ENCODE results near the gene L1CAM.

L1CAM gene

GRCh38 chrX:153913701-153914100 lies 27.7 kb upstream of the L1CAM start:
- peaks cover 27% of the 10 kb centered on the region for H3K36me3 Mint-ChIP-seq
- no peak overlapping the region for H3K27ac Mint-ChIP-seq
- H3K9me3 Mint-ChIP-seq: no peaks in the 10 kb centered on the region
- no peaks in the 10 kb centered on the region for H3K27me3 Mint-ChIP-seq
- H3K4me1 Mint-ChIP-seq: no peaks in the 10 kb centered on the region
- no peak for ATAC-seq
- H3K4me3 Mint-ChIP-seq: no peak overlapping the region

- ATAC-seq: no peak
- no peaks in the 10 kb centered on the region for H3K4me1 Mint-ChIP-seq
- H3K27me3 Mint-ChIP-seq: no peaks in the 10 kb centered on the region
- no peak overlapping the region for H3K4me3 Mint-ChIP-seq
- peaks cover 32% of the 10 kb centered on the region for H3K36me3 Mint-ChIP-seq
- H3K27ac Mint-ChIP-seq: no peak overlapping the region
- H3K9me3 Mint-ChIP-seq: no peaks in the 10 kb centered on the region
Observed at GRCh38 chrX:153913211-153913610, 27.2 kb upstream of the L1CAM start.

GRCh38 chrX:153911798-153912197 lies 25.8 kb upstream of the L1CAM start:
- Mint-ChIP-seq H3K27me3 (no peaks in the 10 kb centered on the region), H3K4me1 (no peaks in the 10 kb centered on the region), H3K27ac (no peak overlapping the region), H3K36me3 (peaks cover 29% of the 10 kb centered on the region), H3K4me3 (no peak overlapping the region), H3K9me3 (no peaks in the 10 kb centered on the region)
- ATAC-seq: no peak

GRCh38 chrX:153910446-153910845 lies 24.5 kb upstream of the L1CAM start:
- H3K4me1 Mint-ChIP-seq: peaks cover 8% of the 10 kb centered on the region
- no peaks in the 10 kb centered on the region for H3K27me3 Mint-ChIP-seq
- no peak overlapping the region for H3K4me3 Mint-ChIP-seq
- no peak for ATAC-seq
- peaks cover 18% of the 10 kb centered on the region for H3K36me3 Mint-ChIP-seq
- no peak overlapping the region for H3K27ac Mint-ChIP-seq
- H3K9me3 Mint-ChIP-seq: no peaks in the 10 kb centered on the region

- no peak overlapping the region for H3K4me3 Mint-ChIP-seq
- no peak for ATAC-seq
- no peak overlapping the region for H3K27ac Mint-ChIP-seq
- H3K36me3 Mint-ChIP-seq: peaks cover 18% of the 10 kb centered on the region
- no peaks in the 10 kb centered on the region for H3K9me3 Mint-ChIP-seq
- no peaks in the 10 kb centered on the region for H3K27me3 Mint-ChIP-seq
- peaks cover 10% of the 10 kb centered on the region for H3K4me1 Mint-ChIP-seq
Observed at GRCh38 chrX:153909980-153910360, 24.0 kb upstream of the L1CAM start.

GRCh38 chrX:153909024-153909979 lies 23.3 kb upstream of the L1CAM start:
- peaks cover 13% of the 10 kb centered on the region for H3K4me1 Mint-ChIP-seq
- H3K9me3 Mint-ChIP-seq: no peaks in the 10 kb centered on the region
- H3K27me3 Mint-ChIP-seq: no peaks in the 10 kb centered on the region
- no peak for ATAC-seq
- no peak overlapping the region for H3K27ac Mint-ChIP-seq
- peaks cover 18% of the 10 kb centered on the region for H3K36me3 Mint-ChIP-seq
- no peak overlapping the region for H3K4me3 Mint-ChIP-seq

GRCh38 chrX:153908219-153908860 lies 22.4 kb upstream of the L1CAM start:
- Mint-ChIP-seq H3K4me1 (peaks cover 22% of the 10 kb centered on the region), H3K4me3 (no peak overlapping the region), H3K9me3 (no peaks in the 10 kb centered on the region), H3K36me3 (peaks cover 18% of the 10 kb centered on the region), H3K27ac (no peak overlapping the region), H3K27me3 (no peaks in the 10 kb centered on the region)
- ATAC-seq: no peak

- Mint-ChIP-seq H3K9me3 (no peaks in the 10 kb centered on the region), H3K27me3 (no peaks in the 10 kb centered on the region), H3K4me1 (peaks cover 31% of the 10 kb centered on the region), H3K27ac (no peak overlapping the region), H3K36me3 (peaks cover 18% of the 10 kb centered on the region), H3K4me3 (no peak overlapping the region)
- no peak for ATAC-seq
Observed at GRCh38 chrX:153907456-153907855, 21.5 kb upstream of the L1CAM start.

- peak overlapping the region; percentile 24 for H3K27ac Mint-ChIP-seq
- no peaks in the 10 kb centered on the region for H3K9me3 Mint-ChIP-seq
- peaks cover 43% of the 10 kb centered on the region for H3K4me1 Mint-ChIP-seq
- H3K4me3 Mint-ChIP-seq: no peak overlapping the region
- H3K27me3 Mint-ChIP-seq: no peaks in the 10 kb centered on the region
- no peak for ATAC-seq
- H3K36me3 Mint-ChIP-seq: peaks cover 11% of the 10 kb centered on the region
Observed at GRCh38 chrX:153906126-153906917, 20.3 kb upstream of the L1CAM start.

GRCh38 chrX:153905481-153906095 lies 19.6 kb upstream of the L1CAM start:
- Mint-ChIP-seq H3K4me1 (peaks cover 50% of the 10 kb centered on the region), H3K27ac (no peak overlapping the region), H3K4me3 (no peak overlapping the region), H3K9me3 (no peaks in the 10 kb centered on the region), H3K27me3 (no peaks in the 10 kb centered on the region), H3K36me3 (peaks cover 11% of the 10 kb centered on the region)
- no peak for ATAC-seq

GRCh38 chrX:153903991-153904957 lies 18.3 kb upstream of the L1CAM start, which contains the start of gene AVPR2:
Gene AVPR2 (plus strand): TSS chrX:153904673. CDS start chrX:153905146, 473 bp downstream.
- no peaks in the 10 kb centered on the region for H3K27me3 Mint-ChIP-seq
- H3K27ac Mint-ChIP-seq: peak within 1 kb of the TSS; percentile 86
- H3K36me3 Mint-ChIP-seq: peaks cover 11% of the 10 kb centered on the region
- H3K9me3 Mint-ChIP-seq: no peaks in the 10 kb centered on the region
- H3K4me1 Mint-ChIP-seq: peaks cover 52% of the 10 kb centered on the region
- H3K4me3 Mint-ChIP-seq: peak within 1 kb of the TSS; percentile 56
- peak; percentile 13 for ATAC-seq

- peaks cover 52% of the 10 kb centered on the region for H3K4me1 Mint-ChIP-seq
- H3K4me3 Mint-ChIP-seq: peak overlapping the region; percentile 29
- ATAC-seq: peak; percentile 32
Observed at GRCh38 chrX:153903238-153903980, 17.4 kb upstream of the L1CAM start.

GRCh38 chrX:153902385-153902784 lies 16.4 kb upstream of the L1CAM start:
- H3K27ac Mint-ChIP-seq: peak overlapping the region; percentile 89
- no peaks in the 10 kb centered on the region for H3K27me3 Mint-ChIP-seq
- H3K4me1 Mint-ChIP-seq: peaks cover 52% of the 10 kb centered on the region
- no peak for ATAC-seq
- H3K4me3 Mint-ChIP-seq: no peak overlapping the region
- no peaks in the 10 kb centered on the region for H3K9me3 Mint-ChIP-seq
- H3K36me3 Mint-ChIP-seq: no peaks in the 10 kb centered on the region

More at GRCh38 chrX:153903238-153903980, 17.4 kb upstream of the L1CAM start:
- H3K27ac Mint-ChIP-seq: peak overlapping the region; percentile 86
- peaks cover 5% of the 10 kb centered on the region for H3K36me3 Mint-ChIP-seq
- H3K27me3 Mint-ChIP-seq: no peaks in the 10 kb centered on the region
- H3K9me3 Mint-ChIP-seq: no peaks in the 10 kb centered on the region
